Hematopoietic multipotent progenitor cell treated with erythropoietin and hydrocortisone succinate and interleukin-3 and kit ligand, for 8 days (in vitro differentiated cells): ENCODE results near the gene FABP6.
"Not testable (repeated sequence)": the region's sequence is repeated elsewhere in the genome, so short reads cannot be mapped to it uniquely, and the experiment has no call there.

Experiments
- DNase-seq: peaks from one replicate; pipeline ENCODE4 v3.0.0-alpha.2; 2015

The FABP6 gene, protein sequence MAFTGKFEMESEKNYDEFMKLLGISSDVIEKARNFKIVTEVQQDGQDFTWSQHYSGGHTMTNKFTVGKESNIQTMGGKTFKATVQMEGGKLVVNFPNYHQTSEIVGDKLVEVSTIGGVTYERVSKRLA

DNA sequence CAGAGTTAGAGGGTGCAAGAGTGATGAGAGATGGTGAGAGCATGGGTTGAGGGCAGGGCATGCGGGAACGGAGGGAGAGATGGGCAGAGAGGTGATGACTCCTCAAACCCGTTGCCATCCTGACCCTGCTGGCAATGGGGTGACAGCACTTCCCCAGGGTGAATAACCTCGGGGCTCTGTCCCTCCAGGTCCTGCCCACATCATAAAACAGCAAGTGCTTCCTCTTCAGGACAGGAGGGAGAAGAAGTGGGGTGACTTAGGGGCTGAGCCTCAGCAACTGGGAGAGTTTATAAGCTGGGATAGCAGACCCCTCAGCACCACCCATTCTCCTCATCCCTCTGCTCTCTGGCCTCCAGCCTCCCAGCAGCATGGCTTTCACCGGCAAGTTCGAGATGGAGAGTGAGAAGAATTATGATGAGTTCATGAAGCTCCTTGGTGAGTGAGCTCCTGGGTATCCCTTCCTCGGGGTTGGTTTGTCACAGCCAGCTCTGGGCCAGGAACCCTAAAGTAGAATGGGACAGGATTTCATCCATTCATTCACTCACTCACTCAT is at the start of gene FABP6:
FABP6 (plus strand) TSS at position 317 of the 553 bp plus-strand sequence; CDS start at position 369, 52 bp downstream.
- no peak for DNase-seq

GRCh38 chr5:160180931-160181330 is 48.4 kb upstream of the FABP6 start:
- DNase-seq = no peak

GRCh38 chr5:160181965-160182622 is 47.2 kb upstream of the FABP6 start:
- DNase-seq = no peak

DNA sequence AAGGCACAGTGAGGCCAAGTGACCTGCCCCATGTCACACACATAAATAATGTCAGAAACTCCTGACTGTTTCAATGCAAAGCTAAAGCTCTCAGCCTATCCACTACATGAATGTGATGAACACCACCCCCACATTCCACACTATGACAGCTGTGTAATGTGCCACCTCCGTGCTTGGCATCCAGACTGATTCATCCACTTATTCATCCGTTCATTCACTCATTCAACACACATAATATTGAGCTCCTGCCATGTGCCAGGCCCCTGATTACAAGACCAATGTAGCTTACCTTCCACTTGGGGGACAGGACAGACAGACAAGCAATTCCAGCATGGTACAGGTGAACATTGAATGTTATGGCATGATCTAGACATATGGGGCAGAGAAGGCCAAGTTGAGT is 46.2 kb upstream of the FABP6 start:
- no peak for DNase-seq

DNA sequence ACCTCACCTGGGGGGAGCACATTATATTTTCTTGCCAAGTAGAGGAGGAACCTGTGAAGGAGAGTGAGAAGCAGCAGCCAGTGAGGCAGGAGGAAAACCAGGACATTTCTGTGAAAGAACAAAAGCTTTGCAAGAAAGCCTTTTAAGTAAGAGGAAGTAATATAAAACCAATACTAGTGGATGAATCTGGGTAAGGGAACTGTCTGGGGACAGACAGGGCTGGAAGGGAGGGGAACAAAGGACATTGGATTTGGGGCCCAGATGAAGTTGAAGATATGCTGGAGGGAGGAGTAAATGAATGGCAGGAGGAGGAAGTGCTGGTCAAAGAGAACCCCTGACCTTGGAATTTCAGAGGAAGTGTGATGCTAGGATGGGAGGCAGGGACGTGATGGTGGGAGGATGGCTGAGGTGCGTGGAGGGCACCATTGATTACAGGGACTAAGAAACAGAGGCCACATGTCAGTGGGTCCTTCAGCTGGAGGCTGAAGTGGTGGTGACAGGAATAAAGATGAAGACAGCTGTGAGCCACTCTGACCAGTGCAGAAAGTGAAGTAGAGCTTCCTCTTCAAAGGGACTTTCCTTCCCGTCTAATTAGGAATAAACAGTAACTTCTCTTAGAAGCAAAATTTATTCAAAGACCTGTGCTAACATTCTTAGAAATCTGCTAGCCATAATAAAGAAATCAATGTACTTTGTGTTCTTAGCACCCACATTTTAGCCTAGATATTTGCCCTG is 43.5 kb upstream of the FABP6 start:
- no peak for DNase-seq

DNA sequence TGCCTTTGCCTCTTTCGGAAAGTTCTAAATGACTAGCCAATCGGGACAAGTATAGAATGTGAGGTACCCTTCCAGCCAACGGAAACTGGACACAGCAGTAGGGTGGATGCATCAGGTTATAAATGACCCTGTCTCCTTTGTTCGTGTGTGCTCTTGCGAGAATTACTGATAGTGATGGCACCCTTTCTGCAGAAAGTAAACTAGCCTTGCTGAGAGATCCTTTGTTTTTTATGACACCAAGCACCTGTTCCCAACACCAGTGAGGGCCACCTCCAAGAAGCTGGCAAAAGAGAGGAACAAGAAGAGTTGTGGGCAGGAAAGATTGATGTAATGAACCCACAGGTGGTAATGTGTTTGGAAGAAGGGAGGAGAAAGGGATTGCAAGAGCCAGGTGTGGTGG is 42.8 kb upstream of the FABP6 start:
- no peak for DNase-seq

DNA sequence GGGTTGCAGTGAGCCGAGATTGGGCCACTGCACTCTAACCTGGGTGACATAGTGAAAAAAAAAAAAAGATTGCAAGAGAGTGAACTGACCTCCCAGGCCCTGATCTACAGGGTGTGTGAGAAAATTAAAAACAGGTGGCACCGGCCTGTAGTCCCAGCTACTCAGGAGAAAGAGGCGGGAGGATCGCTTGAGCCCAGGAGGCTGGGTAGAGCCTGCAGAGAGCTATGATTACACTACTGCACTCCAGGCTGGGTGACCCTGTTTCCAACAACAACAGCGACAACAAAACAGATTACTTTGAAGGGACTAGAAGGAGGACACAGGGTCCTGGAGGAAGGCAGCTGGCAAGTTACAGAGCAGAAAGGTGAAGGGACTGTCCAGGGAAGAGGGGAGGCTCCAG is 42.2 kb upstream of the FABP6 start:
- no peak for DNase-seq

DNA sequence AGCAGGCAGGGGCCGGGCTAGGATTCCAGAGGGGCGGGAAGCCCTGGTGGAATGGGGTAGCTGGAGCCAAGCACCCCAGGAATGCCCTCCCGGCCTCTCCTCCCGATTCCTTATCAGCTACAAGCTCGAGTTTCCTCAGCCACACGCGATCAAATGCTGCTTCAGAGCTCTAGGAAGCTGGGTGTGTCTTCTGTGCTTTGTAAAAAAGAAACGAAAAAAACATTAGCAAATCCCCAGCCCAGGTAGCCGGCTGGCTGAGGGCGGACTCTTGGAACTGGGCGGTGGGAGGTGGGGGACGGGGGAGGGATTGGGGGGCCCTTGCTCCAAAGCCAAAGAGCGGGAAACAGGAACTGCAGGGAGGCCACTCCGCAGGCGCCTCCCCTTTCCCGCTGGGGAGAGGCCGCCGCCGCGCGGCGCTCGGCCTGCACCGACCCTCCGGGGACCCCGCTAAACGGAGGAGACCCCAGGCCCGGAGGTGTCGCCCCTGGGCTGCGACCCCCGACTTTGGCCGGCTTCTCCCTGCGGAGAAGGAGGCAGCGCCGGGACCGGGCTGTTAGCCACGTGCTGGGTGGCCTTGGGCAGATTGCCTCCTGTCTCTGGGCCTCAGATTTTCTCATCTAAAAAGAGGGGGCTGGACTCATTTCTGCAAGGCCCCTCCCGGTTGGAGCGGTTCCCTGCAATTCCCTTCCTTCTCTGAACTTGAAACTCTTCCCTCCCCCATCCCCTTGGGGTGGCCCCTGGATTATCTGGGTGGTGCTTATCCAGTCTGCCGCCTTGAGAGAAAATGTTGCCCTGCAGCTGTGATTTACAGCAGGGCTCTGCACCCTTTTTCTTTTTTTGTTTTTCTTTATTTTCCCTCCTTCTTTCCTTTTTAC is 40.9 kb upstream of the FABP6 start:
- peak; percentile 50 for DNase-seq

DNA sequence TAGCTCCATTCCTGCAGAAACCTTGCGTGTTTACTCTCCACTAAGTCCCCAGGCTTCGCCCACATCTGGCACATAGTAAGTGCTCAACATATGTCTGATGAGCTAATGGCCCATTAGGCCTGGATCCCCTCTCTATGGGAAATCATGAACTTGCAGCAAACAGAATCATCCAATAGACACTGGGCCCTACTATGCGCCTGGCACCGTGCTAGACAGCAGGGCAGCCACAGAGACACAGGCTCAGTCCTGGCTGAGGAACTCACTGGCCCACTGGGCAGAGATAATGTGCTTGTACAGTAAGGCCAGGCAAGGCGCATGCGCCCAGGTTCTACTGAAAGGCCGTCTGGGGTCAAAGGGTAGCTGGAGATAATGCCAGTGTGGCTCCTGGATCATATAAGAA is 36.9 kb upstream of the FABP6 start:
- DNase-seq = no peak

- not testable (repeated sequence) for DNase-seq
These were observed 36.2 kb upstream of the FABP6 start for GRCh38 chr5:160193076-160193475.

- DNase-seq = not testable (repeated sequence)
These were observed 35.5 kb upstream of the FABP6 start for GRCh38 chr5:160193790-160194189.

- peak; percentile 69 for DNase-seq
These were observed 31.8 kb upstream of the FABP6 start for GRCh38 chr5:160197341-160198144.

- DNase-seq = no peak
These were observed 31.2 kb upstream of the FABP6 start for GRCh38 chr5:160198146-160198545.

DNA sequence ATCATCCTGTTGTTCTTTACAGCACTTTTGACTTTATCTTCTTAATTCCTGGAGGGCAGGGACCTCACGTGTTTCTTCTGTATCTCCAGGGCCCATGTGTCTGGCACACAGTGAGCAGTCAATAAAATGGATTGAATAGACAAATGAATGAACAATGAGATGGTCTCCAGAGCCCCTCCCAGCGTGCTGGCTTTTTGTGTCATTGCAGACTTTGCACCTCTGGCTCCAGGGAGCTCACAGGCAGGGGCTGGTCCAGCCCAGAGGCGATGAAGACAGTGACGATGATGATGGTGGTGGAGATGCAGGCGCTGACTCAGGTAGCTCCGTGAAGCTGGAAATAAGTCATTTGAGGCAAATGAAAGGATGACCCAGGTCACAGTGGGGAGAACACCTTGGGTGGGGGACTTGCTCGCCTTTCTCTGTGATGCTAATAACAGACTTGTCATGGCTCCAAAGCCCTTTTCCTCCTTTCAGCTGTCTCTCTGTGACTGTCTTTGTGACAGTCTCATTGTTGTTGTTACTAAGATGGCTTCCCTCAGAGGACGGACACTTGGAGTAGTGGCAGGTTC is 30.4 kb upstream of the FABP6 start:
- peak; percentile 55 for DNase-seq

- DNase-seq = peak; percentile 55
These were observed 29.8 kb upstream of the FABP6 start for GRCh38 chr5:160199410-160199911.

DNA sequence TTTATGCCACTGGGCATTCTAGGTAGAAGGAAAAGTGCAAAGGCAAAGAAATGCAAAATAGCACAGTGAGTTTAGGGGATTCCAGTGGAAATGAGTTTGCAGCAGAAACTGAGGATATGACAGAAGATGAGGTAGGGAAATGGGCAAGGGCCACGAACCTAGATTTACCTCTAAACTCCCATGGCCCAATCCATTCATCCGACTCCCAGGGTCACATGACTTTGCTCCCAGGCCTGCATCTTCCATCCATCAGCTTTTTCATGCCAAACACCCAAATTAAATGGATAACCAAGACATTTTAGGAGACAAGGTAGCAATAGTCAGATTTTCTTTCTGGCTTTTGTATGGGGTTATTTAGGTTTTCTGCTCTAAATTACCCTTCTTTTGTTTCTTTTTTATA is 22.2 kb upstream of the FABP6 start:
- DNase-seq = no peak

GRCh38 chr5:160209917-160210316 is 19.4 kb upstream of the FABP6 start:
- DNase-seq = no peak

- no peak for DNase-seq
These were observed 18.7 kb upstream of the FABP6 start for GRCh38 chr5:160210606-160211005.

DNA sequence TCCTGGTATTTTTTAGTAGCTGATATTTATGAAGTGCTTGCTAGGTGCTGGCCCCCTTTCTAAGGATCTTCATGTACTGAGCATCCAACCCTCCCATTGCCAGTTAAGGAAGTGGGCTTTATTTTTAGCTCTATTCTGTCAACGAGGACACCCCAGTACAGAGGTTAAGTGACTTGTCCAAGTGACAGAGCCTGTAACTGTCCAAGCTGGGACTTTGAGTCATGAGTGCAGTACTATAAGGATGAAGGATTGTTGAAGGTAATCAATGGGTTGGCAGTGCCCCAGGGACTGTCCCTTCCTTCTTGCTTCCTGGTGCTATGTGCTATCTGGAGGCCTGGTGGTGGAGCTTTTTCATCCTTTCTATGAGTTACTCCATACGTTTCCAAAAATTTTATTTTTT is 18.0 kb upstream of the FABP6 start:
- DNase-seq = no peak

DNA sequence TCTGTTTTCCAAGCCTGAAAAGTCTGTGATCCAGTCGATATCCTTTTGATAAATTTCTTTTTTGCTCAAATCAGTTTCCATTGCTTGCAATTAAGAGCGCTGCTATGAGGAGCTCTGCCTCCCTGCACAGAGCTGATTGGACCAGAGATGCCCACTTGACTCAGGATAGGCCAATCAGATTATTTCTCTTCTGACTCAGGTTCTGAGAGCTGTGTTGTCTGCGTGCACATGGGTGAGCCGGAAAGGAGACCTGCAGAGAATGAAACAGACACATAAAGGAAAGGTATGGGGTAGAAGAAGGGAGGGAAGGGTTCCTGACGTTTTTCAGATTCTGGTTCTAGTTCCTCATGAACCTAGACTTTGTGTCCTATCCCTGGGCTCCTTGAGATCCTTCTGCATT is 15.8 kb upstream of the FABP6 start:
- no peak for DNase-seq

DNA sequence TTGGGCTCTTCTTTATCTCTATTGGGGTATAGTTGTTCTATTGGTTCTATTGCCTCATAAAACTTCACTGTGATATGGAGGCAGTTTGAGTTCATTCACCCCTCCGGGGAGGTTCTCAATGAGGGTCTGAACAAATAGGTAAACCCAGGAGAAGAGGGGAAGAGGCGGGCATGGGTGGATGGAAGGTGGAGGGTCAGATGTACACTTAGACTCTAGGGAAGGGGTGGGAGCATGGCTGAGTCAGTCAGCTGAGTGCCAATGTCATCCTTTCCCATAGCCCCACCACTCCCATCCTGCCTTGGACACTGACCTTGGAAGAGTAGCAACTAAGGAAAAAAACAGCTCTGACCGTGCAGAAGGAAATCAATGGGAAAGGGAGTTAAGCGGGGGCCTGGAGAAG is 9.9 kb upstream of the FABP6 start:
- no peak for DNase-seq

DNA sequence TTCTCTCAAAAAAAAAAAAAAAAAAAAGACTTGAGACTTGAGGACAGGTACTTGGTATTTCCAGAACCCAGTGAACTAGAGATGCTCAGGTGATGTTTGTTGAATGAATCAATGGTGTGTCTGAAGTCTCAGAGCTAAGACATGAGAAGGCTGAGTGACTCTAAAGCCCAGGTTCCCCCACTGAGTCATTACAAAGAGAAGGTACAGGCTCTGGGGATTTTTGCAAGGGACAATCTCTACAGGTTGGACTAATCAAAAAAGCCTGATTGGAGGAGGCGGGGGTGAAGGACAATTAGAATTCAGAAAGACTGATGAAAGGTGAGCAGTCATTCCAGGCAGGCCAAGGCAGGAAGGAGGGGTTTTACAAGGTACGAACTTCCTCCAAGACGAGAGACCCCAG is 8.2 kb upstream of the FABP6 start:
- no peak for DNase-seq
